Pancreas (tissue), 10 donors: ENCODE data around the gene IQGAP2. TPM values are rescaled to one million over a fixed set of nuclear protein-coding genes. Genes with fewer than 3 reads are reported as not detected.

Source experiments
- ATAC-seq, 4 donors: fragments of 200-7000 bp; cut with Tn5 transposase; one replicate each; pipeline versions ENCODE4 v1.8.0 to v1.9.1; 2020; ENCODE audit warnings: mild to moderate bottlenecking in 4 of 4, moderate library complexity in 4 of 4
- DNase-seq, 6 donors: peaks; one replicate each; pipeline ENCODE4 v3.0.0-alpha.2; 2020
- FAIRE-seq: peaks from 2 replicates; lab custom pipeline; 2012; peaks lifted over from hg19 to GRCh38; lab: Jason Lieb, UNC
- H3K27ac ChIP-seq, 4 donors: fragments of 200-600 bp; sonication (generic); 1 replicate in 3 of 4; 2 replicates in 1 of 4; pipeline versions ENCODE4 v1.5.0 to v1.8.0; 2020
- H3K27me3 ChIP-seq, 4 donors: fragments of 200-600 bp; one replicate each; pipeline ENCODE4 v1.8.0; 2021
- H3K36me3 ChIP-seq, 3 donors: fragments of 200-600 bp; sonication (generic) in 1 of 3; one replicate each; pipeline versions ENCODE4 v1.5.0 to v1.8.0; 2020 to 2021
- H3K4me1 ChIP-seq, 3 donors: fragments of 200-600 bp; one replicate each; pipeline ENCODE4 v1.8.0; 2021
- H3K4me3 ChIP-seq, 4 donors: fragments of 200-600 bp; sonication (generic) in 2 of 4; one replicate each; pipeline versions ENCODE4 v1.5.0 to v1.8.0; 2020 to 2021
- H3K9me3 ChIP-seq, 4 donors: fragments of 200-600 bp; one replicate each; pipeline ENCODE4 v1.8.0; 2021
- WGBS, 2 donors: extraction: QIAGEN DNeasy Blood & Tissue Kit; methylation state at CpG; one replicate each; pipeline ENCODE4 v1.1.7; 2013; 5-methylcytosine and 5-hydroxymethylcytosine counted together
- intact Hi-C, 3 donors: fragments of 100-400 bp; cut with DNase I; formaldehyde crosslinking; loops; one replicate each; pipeline versions ENCODE4 v1.11.1 to v1.14.2; 2022
- polyA plus RNA-seq, 2 donors: library from polyadenylated mRNA; stranded (reverse); fragments of 200-250 nt; gene quantifications; one replicate each; pipeline ENCODE4 v1.2.3, GENCODE V29; 2013
- total RNA-seq, 6 donors: library from RNA; stranded (reverse); fragmentation: NEBNext Ultra II Directional in 4 of 6; extraction: Animal tissue kit (Norgen Biotek cat#: 25700) in 4 of 6; gene quantifications; one replicate each; pipeline versions ENCODE4 v1.2.1 to v1.2.4, GENCODE V29; 2021 to 2023
- TF ChIP-seq, protein P1 (sequence below), 4 donors: fragments of 200-600 bp; sonication (generic) in 3 of 4; IDR thresholded peaks; one replicate each; pipeline versions ENCODE4 v1.5.0 to v1.8.0; 2021; ENCODE audit warnings: antibody characterized with exemption in 4 of 4
- donor health status: healthy with polysubstance abuse.
- donor health status: DM: no; HTN: no; CAD: no; lungs with moderate emphysema.
- donor health status: DM: no; HTN: no; CAD: no.
- donor health status: control.
- donor health status: control.
- donor health status: Bipolar disorder and iron deficiency.
- donor health status: DM: yes; HTN: yes; CAD: no.
- donor health status: DM: no; HTN: no; CAD: no.
- donor health status: DM: no; HTN: no; CAD: no.
- donor health status: DM: yes; HTN: yes; CAD: no.

Gene IQGAP2
- total and polyA plus RNA-seq, 8 donors, result 14.4 to 54.0 (median 35.2) TPM

DNA sequence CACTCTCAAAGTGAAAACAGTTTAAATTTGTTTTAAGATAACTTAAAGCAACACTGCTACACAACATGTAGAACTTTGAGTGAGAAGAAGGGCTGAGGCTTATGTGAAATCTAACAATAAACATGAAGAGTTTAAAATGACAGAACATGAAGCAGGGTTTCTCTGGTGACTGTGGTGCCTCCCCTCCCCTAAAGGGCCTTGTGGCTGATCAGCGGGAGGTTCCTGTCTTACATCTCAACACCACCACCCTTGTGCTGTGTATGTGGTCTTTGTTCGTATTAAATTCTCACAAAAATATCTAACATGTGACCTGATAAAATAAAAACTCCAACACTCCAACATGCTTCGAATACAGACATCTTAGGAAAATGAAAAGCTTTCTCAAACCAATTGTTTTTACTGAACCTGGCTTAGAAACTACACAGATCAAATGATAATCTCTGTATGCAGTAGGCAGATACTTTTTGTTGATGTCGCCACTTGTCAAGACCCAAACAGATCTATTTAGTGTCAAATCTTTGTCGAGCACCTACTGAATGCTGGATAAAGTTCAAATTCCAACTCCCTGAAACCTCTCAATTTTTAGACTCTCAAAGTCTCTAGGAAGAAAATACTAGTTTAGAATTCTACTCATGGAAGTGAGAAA lies 9.9 kb upstream of the IQGAP2 start:
- TF ChIP-seq, protein P1, sequence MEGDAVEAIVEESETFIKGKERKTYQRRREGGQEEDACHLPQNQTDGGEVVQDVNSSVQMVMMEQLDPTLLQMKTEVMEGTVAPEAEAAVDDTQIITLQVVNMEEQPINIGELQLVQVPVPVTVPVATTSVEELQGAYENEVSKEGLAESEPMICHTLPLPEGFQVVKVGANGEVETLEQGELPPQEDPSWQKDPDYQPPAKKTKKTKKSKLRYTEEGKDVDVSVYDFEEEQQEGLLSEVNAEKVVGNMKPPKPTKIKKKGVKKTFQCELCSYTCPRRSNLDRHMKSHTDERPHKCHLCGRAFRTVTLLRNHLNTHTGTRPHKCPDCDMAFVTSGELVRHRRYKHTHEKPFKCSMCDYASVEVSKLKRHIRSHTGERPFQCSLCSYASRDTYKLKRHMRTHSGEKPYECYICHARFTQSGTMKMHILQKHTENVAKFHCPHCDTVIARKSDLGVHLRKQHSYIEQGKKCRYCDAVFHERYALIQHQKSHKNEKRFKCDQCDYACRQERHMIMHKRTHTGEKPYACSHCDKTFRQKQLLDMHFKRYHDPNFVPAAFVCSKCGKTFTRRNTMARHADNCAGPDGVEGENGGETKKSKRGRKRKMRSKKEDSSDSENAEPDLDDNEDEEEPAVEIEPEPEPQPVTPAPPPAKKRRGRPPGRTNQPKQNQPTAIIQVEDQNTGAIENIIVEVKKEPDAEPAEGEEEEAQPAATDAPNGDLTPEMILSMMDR (IDR thresholded peaks at IDR 0.05), result no peak
- 65 to 71% methylated on average over 5 of the region's 5 CpGs for WGBS, 2 donors
- no peak for DNase-seq
- intact Hi-C loops, result no loop called here
- Histone ChIP-seq H3K36me3 (no peaks in the 10 kb centered on the region), H3K27ac (no peak overlapping the region), H3K4me1 (peaks cover 17 to 32% (median 24%) of the 10 kb centered on the region in 3 donors), H3K9me3 (no peaks in the 10 kb centered on the region), H3K27me3 (no peaks in the 10 kb centered on the region), H3K4me3 (no peak overlapping the region)
- no peak for ATAC-seq
- no peak for FAIRE-seq

DNA sequence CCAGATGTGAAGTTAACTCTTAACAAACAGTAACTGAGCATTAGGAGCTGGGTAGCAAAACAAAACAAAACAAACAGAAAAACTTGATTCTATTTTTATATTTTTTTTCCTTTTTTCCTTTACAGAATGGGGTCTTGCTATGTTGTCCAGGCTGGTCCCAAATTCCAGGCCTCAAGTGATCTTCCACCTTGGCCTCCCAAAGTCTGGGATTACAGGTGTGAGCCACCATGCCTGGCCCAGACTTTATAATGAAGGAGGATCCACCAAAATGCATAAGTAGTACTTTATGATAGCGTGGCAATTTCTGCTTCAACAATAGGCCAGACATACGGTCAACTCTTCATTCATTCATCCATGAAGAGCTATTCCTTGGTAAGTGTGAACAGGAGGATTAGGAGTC lies 5.9 kb upstream of the IQGAP2 start:
- Histone ChIP-seq H3K27ac (no peak overlapping the region), H3K27me3 (no peaks in the 10 kb centered on the region), H3K4me1 (peaks cover 0 to 14% (median 0%) of the 10 kb centered on the region in 3 donors), H3K36me3 (no peaks in the 10 kb centered on the region), H3K4me3 (no peak overlapping the region), H3K9me3 (no peaks in the 10 kb centered on the region)
- ATAC-seq (no peak), DNase-seq (no peak), FAIRE-seq (no peak)
- TF ChIP-seq, protein P1 (IDR thresholded peaks at IDR 0.05), result no peak
- WGBS, 2 donors, result 96 to 99% methylated on average over 2 of the region's 2 CpGs
- intact Hi-C loops, result no loop called here

DNA sequence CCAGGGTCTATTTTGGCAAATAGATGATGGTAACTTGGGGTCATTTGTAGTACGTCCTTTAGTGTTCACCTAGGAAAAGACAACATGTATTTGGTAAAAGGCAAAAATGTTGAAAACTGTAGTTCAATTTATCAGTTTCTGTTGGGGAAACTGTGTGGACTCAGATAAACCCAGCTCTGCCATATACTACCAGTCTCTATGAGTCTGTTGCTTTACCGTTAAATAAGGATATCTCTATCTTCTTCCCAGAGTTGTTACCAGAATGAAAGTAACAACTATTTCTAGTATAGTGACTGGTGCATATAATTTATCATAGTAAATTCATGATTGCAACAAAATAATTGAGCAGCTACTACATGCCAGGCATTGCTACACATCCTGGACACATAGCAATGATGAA lies 3.8 kb upstream of the IQGAP2 start:
- Histone ChIP-seq H3K4me3 (no peak overlapping the region), H3K27me3 (no peaks in the 10 kb centered on the region), H3K4me1 (peaks cover 0 to 8% (median 0%) of the 10 kb centered on the region in 3 donors), H3K9me3 (no peaks in the 10 kb centered on the region), H3K27ac (no peak overlapping the region), H3K36me3 (no peaks in the 10 kb centered on the region)
- no peak for FAIRE-seq
- no peak for ATAC-seq
- intact Hi-C loops, result no loop called here
- 94 to 97% methylated on average over 2 of the region's 2 CpGs for WGBS, 2 donors
- TF ChIP-seq, protein P1 (IDR thresholded peaks at IDR 0.05), result no peak
- DNase-seq, result no peak

- no peak for FAIRE-seq
- Histone ChIP-seq H3K4me1 (peaks cover 0 to 14% (median 8%) of the 10 kb centered on the region in 3 donors), H3K36me3 (no peaks in the 10 kb centered on the region), H3K4me3 (no peak overlapping the region), H3K27me3 (no peaks in the 10 kb centered on the region), H3K27ac (no peak overlapping the region), H3K9me3 (no peaks in the 10 kb centered on the region)
- TF ChIP-seq, protein P1 (IDR thresholded peaks at IDR 0.05), result no peak
- 47% methylated on average over 5 of the region's 5 CpGs for WGBS, 2 donors
- no peak for ATAC-seq
- DNase-seq, result no peak
- intact Hi-C loops, result loop anchor here in 2 of 3 donors (5.0 to 10.0 kb wide), 2 partner anchors 142 to 154 kb away; no protein-coding TSS in a partner anchor
Observed at GRCh38 chr5:76400466-76400865, 2.6 kb upstream of the IQGAP2 start.

DNA sequence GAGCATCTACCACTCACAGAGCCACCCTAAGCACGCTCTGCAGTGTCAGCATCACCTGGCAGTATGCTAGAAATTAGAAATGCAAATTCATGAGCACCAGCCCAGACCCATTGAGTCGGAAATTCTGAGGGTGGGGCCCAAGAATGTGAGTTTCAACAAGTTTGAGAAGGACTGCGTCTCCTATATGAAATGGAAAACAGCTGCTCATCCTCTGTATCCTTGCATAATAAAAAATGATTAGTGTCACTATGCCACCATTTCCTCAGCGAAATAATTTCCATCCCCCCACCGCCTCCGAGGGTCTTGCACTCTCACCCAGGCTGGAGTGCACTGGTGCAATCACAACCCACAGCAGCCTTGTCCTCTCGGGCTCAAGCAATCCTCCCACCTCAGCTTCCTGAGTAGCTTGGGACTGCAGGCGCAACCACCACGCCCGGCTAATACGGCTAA lies 1.3 kb upstream of the IQGAP2 start:
- WGBS, 2 donors, result 16 to 18% methylated on average over 11 of the region's 11 CpGs
- peak in 2 of 6 donors; percentile 23 to 26 for DNase-seq
- peaks cover 0 to 21% (median 19%) of the 10 kb centered on the region in 3 donors for H3K4me1 ChIP-seq
- ATAC-seq, result no peak
- FAIRE-seq, result no peak
- TF ChIP-seq, protein P1 (IDR thresholded peaks at IDR 0.05), result no peak
- intact Hi-C loops, result loop anchor here in 2 of 3 donors (5.0 to 10.0 kb wide), 2 partner anchors 140 to 153 kb away; no protein-coding TSS in a partner anchor
- peak overlapping the region in 2 of 4 donors; percentile 68 to 87 for H3K4me3 ChIP-seq
- H3K27ac ChIP-seq, result peak overlapping the region; percentile 85 to 97 (median 93)
- H3K36me3 ChIP-seq, result no peaks in the 10 kb centered on the region
- no peaks in the 10 kb centered on the region for H3K9me3 ChIP-seq
- H3K27me3 ChIP-seq, result no peaks in the 10 kb centered on the region
